ENCODE results near the gene PIP5K1C.

DNA sequence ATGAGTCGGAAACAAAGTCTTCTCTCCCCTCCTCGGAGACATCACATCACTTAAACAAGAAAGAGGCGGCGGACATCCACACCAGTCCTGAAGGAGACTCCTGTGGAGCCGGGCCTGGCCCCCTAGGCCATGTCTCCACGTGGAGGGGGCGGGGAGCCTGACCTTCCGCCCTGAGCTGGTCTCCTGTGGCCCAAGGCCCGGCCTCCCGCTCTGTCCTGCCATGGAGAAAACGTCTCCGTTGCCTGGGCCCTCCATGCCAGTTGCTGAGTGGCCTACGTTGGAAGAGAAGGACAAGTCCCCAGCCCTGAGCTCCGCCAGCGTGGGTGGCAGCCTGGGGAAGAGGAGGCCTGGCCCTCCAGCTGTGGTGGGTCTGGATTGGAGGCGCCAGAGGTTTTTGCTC, 68.2 kb downstream of the PIP5K1C start:
- TF ChIP-seq, protein P1, sequence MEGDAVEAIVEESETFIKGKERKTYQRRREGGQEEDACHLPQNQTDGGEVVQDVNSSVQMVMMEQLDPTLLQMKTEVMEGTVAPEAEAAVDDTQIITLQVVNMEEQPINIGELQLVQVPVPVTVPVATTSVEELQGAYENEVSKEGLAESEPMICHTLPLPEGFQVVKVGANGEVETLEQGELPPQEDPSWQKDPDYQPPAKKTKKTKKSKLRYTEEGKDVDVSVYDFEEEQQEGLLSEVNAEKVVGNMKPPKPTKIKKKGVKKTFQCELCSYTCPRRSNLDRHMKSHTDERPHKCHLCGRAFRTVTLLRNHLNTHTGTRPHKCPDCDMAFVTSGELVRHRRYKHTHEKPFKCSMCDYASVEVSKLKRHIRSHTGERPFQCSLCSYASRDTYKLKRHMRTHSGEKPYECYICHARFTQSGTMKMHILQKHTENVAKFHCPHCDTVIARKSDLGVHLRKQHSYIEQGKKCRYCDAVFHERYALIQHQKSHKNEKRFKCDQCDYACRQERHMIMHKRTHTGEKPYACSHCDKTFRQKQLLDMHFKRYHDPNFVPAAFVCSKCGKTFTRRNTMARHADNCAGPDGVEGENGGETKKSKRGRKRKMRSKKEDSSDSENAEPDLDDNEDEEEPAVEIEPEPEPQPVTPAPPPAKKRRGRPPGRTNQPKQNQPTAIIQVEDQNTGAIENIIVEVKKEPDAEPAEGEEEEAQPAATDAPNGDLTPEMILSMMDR (IDR thresholded peaks at IDR 0.05; ENCODE audit: insufficient read depth, low read depth, low read length) = no peak
- no peak for TF ChIP-seq EZH2 (IDR thresholded peaks at IDR 0.05; ENCODE audit: insufficient read depth, low read length)

Data from astrocyte (in vitro differentiated cells and primary cell).